Ovary (tissue), 9 donors: ENCODE measurements around the gene HSDL1. TPM values are rescaled to one million over a fixed set of nuclear protein-coding genes. Genes with fewer than 3 reads are reported as not detected.

Experiments used
- DNase-seq, 5 donors: peaks; one replicate each; pipeline ENCODE4 v3.0.0-alpha.2; 2019 to 2020
- H3K27ac ChIP-seq, 2 donors: fragments of 200-600 bp; one replicate each; pipeline versions ENCODE4 v1.5.1 to v1.8.0; 2019 to 2022
- H3K27me3 ChIP-seq: fragments of 200-600 bp; one replicate; pipeline ENCODE4 v1.8.0; 2022
- H3K36me3 ChIP-seq: fragments of 200-600 bp; sonication (generic); one replicate; pipeline ENCODE4 v1.5.1; 2019
- H3K4me1 ChIP-seq: one replicate; pipeline ENCODE4 v1.8.1; 2013; ENCODE audit warnings: mild to moderate bottlenecking, moderate library complexity; ENCODE audit not compliant: insufficient read depth
- H3K4me3 ChIP-seq: fragments of 200-600 bp; sonication (generic); one replicate; pipeline ENCODE4 v1.5.1; 2017
- H3K9me3 ChIP-seq, 2 donors: fragments of 200-600 bp in 1 of 2; sonication (generic) in 1 of 2; one replicate each; pipeline versions ENCODE4 v1.5.1 to v1.8.1; 2013 to 2019; ENCODE audit warnings: mild to moderate bottlenecking in 1 of 2, moderate library complexity in 1 of 2
- EP300 ChIP-seq: sonication (generic); formaldehyde crosslinking; IDR thresholded peaks from one replicate; pipeline ENCODE4 v1.6.1; 2017; ENCODE audit warnings: antibody characterized with exemption
- POLR2A ChIP-seq: fragments of 450-650 bp; IDR thresholded peaks from one replicate; pipeline ENCODE4 v1.6.1; 2017; ENCODE audit warnings: antibody characterized with exemption, mild to moderate bottlenecking, moderate library complexity
- WGBS, 3 donors: extraction: QIAGEN DNeasy Blood & Tissue Kit in 1 of 3; methylation state at CpG; one replicate each; pipeline versions ENCODE4 v1.1.5 to v1.1.7; 2013 to 2017; 5-methylcytosine and 5-hydroxymethylcytosine counted together
- intact Hi-C, 4 donors: fragments of 100-400 bp; cut with DNase I; formaldehyde crosslinking; loops; one replicate each; pipeline versions ENCODE4 v1.11.0 to v1.15.1; 2022 to 2023
- polyA plus RNA-seq, 2 donors: library from polyadenylated mRNA; stranded (reverse); fragments of 200-250 nt in 1 of 2; fragments of 350-450 nt in 1 of 2; fragmentation: Illumina TruSeq in 1 of 2; extraction: RNeasy Lipid Tissue Mini Kit (QIAGEN cat#74804) in 1 of 2; gene quantifications; one replicate each; pipeline ENCODE4 v1.2.3, GENCODE V29; 2013 to 2014
- total RNA-seq, 7 donors: library from RNA; depleted of rRNA in 2 of 7; stranded (reverse); fragments of >200 nt in 2 of 7; fragmentation: NEBNext Ultra II Directional in 3 of 7; extraction: Animal tissue kit (Norgen Biotek cat#: 25700) in 3 of 7; gene quantifications; one replicate each; pipeline versions ENCODE4 v1.1.0 to v1.2.4, GENCODE V29; 2016 to 2023
- TF ChIP-seq, protein P1 (sequence below), 3 donors: fragments of 450-650 bp in 2 of 3; fragments of 200-600 bp in 1 of 3; IDR thresholded peaks; one replicate each; pipeline versions ENCODE4 v1.5.1 to v1.8.0; 2016 to 2022; ENCODE audit warnings: antibody characterized with exemption in 3 of 3, mild to moderate bottlenecking in 1 of 3
- donor health status: DM: no; HTN: no; CAD: no; lungs with moderate emphysema.
- donor health status: DM: no; HTN: no; CAD: no.
- donor health status: Bipolar disorder and iron deficiency.
- donor health status: DM: yes; HTN: yes; CAD: no.
- donor health status: DM: no; HTN: no; CAD: no.
- donor health status: DM: yes; HTN: yes; CAD: no.

The HSDL1 gene
- total and polyA plus RNA-seq, 9 donors, result 17.5 to 34.1 (median 27.2) TPM

DNA sequence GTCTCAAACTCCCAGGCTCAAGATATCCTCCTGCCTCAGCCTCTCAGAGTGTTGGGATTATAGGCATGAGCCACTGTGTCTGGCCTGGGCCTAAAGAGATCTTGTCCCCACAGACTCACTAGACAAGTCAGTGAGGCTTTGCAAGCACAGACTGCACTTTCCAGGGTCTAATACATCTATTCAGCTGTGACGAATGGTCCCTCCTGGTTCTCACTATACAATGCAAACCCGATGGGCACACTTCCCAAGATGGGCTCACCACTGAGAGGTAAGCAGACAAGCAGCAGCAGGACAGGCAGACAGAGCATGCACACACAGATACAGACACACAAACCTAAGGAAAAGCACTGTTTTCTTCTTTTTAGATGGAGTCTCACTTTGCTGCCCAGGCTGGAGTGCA lies 37.1 kb downstream of the HSDL1 start:
- H3K9me3 ChIP-seq, result no peaks in the 10 kb centered on the region
- 74 to 77% (median 76%) methylated on average over 2 of the region's 2 CpGs for WGBS, 3 donors
- intact Hi-C loops, result no loop called here
- H3K36me3 ChIP-seq, result no peaks in the 10 kb centered on the region
- no peaks in the 10 kb centered on the region for H3K27me3 ChIP-seq
- TF ChIP-seq EP300 (no peak), POLR2A (no peak)
- TF ChIP-seq, protein P1, sequence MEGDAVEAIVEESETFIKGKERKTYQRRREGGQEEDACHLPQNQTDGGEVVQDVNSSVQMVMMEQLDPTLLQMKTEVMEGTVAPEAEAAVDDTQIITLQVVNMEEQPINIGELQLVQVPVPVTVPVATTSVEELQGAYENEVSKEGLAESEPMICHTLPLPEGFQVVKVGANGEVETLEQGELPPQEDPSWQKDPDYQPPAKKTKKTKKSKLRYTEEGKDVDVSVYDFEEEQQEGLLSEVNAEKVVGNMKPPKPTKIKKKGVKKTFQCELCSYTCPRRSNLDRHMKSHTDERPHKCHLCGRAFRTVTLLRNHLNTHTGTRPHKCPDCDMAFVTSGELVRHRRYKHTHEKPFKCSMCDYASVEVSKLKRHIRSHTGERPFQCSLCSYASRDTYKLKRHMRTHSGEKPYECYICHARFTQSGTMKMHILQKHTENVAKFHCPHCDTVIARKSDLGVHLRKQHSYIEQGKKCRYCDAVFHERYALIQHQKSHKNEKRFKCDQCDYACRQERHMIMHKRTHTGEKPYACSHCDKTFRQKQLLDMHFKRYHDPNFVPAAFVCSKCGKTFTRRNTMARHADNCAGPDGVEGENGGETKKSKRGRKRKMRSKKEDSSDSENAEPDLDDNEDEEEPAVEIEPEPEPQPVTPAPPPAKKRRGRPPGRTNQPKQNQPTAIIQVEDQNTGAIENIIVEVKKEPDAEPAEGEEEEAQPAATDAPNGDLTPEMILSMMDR (IDR thresholded peaks at IDR 0.05), result no peak
- no peak overlapping the region for H3K27ac ChIP-seq
- no peak overlapping the region for H3K4me3 ChIP-seq
- DNase-seq, result no peak
- peaks cover 6% of the 10 kb centered on the region for H3K4me1 ChIP-seq

DNA sequence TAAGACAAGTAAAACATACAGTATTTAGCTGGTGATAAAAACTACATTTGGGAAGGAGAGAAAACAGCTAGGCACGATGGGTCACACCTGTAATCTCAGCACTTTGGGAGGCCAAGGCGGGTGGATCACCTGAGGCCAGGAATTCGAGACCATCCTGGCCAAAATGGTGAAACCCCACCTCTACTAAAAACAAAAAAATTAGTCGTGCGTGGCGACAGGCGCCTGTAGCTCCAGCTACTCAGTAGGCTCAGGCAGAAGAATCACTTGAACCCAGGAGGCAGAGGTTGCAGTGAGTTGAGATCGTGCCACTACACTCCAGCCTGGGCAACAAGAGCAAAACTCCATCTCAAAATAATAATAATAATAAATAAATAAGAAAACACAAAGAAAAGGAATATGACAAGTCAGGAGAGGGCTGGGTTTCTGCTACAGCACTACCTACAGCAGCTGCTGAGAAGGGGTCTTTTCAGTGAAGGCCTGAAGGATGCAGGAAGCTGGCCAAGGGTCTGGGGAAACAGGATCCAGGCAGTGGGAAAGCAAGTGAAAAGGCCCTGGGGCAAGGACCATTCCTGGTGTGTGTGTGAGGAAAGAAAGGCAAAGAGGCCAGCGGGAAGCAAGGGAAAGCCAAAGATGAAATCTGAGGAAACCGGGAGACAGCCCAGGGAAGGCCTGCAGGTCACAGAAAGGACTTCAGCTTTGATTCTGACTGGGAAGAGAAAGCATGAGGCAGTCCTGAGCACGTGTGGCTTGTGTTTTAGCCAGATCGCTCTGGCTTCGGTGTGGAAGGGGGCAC lies 38.8 kb downstream of the HSDL1 start:
- Histone ChIP-seq H3K27me3 (no peaks in the 10 kb centered on the region), H3K27ac (no peak overlapping the region), H3K4me3 (no peak overlapping the region), H3K36me3 (no peaks in the 10 kb centered on the region), H3K4me1 (peaks cover 6% of the 10 kb centered on the region), H3K9me3 (no peaks in the 10 kb centered on the region)
- WGBS, 3 donors, result 78 to 85% (median 80%) methylated on average over 13 of the region's 13 CpGs
- intact Hi-C loops, result no loop called here
- DNase-seq, result no peak
- TF ChIP-seq EP300 (no peak), POLR2A (no peak)
- TF ChIP-seq, protein P1 (IDR thresholded peaks at IDR 0.05), result no peak

DNA sequence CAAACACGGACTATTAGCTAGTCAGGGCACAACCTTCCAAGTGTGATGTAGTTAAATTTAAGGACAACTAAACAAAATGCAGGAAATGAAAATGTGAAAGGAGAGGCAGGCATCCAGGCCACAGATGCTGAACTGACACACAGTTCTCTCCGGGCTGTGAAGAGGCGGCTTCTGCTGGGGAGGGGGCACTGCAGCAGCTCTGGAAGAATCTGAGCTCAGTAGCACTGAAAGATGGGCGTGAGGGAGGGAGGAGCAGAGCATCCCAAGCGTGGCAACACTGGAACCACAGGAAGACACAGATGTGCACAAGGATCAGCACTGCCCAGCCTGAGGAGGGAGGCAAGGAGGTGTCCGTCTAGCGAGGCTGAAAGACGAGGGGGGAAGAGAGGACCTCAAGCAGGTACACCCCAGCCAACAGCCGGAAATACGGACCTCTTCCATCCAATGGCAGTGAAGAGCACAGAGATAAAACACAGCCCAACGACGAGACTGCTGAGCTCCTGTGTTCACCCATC lies 39.6 kb downstream of the HSDL1 start:
- no peaks in the 10 kb centered on the region for H3K9me3 ChIP-seq
- no peaks in the 10 kb centered on the region for H3K36me3 ChIP-seq
- H3K27ac ChIP-seq, result no peak overlapping the region
- intact Hi-C loops, result no loop called here
- DNase-seq, result no peak
- no peaks in the 10 kb centered on the region for H3K27me3 ChIP-seq
- peaks cover 6% of the 10 kb centered on the region for H3K4me1 ChIP-seq
- WGBS, 3 donors, result 64 to 73% (median 65%) methylated on average over 12 of the region's 12 CpGs
- no peak for TF ChIP-seq EP300
- no peak for TF ChIP-seq POLR2A
- TF ChIP-seq, protein P1 (IDR thresholded peaks at IDR 0.05), result no peak
- H3K4me3 ChIP-seq, result no peak overlapping the region

DNA sequence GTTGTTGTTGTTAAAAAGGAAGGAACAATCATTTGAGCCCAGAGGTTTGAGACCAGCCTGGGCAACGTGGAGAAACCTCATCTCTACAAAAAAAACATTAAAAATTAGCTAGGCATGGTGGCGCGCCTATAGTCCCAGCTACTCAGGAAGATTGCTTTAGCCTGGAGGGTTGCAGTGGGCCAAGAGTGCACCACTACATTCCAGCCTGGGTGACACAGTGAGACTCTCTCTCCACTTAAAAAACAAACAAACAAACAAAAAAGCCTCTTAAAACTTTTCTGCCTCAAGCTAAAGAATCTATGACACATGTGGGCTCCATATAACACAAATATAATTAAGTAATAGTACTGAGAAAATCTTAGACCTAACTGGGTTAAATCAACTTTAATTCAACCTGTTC lies 40.7 kb downstream of the HSDL1 start:
- intact Hi-C loops, result no loop called here
- Histone ChIP-seq H3K9me3 (no peaks in the 10 kb centered on the region), H3K4me3 (no peak overlapping the region), H3K4me1 (peaks cover 6% of the 10 kb centered on the region), H3K36me3 (no peaks in the 10 kb centered on the region), H3K27me3 (no peaks in the 10 kb centered on the region), H3K27ac (no peak overlapping the region)
- no peak for DNase-seq
- TF ChIP-seq POLR2A (no peak), EP300 (no peak)
- TF ChIP-seq, protein P1 (IDR thresholded peaks at IDR 0.05), result no peak
- 75 to 86% (median 76%) methylated on average over 3 of the region's 3 CpGs for WGBS, 3 donors
